HG02798 (cell line): Measurements from ENCODE around the gene TMC4.
"Not testable (repeated sequence)": the region's sequence is repeated elsewhere in the genome, so short reads cannot be mapped to it uniquely, and the experiment has no call there.

Experiments used
- ATAC-seq: cut with Tn5 transposase; IDR thresholded peaks from one replicate; pipeline ENCODE4 v1.9.1; 2021; ENCODE audit warnings: mild to moderate bottlenecking; ENCODE audit not compliant: unreplicated experiment, poor library complexity

Gene TMC4

DNA sequence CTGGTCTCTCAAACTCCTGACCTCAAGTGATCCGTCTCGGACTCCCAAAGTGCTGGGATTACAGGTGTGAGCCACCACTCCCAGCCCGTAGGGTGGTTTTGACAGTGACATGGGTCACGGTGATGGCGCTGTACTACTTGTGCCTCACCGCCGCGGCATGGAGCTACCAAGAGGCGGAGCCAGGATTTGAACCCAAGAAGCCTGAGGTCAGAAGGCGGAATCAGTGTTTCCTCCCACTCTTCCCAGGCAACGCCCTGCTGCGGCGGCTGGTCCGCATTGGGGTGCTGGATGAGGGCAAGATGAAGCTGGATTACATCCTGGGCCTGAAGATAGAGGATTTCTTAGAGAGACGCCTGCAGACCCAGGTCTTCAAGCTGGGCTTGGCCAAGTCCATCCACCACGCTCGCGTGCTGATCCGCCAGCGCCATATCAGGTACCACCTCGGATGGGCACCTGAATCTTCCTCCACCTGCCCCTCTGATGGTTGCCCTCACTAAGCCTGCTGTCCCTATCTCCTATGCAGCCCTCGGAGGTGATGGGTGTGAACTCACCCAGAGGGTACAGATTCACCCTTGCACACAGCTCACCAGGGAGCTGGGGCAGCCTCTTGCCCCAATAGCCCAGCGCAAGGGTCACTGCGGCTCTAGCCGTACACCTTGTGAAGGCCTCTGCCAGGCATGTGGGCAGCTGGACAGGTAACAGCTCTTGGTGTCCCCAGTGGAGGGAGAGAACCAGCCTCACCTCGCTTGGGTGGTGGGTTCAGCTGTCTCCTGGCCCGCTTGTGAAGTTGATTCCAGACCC, 33.3 kb upstream of the TMC4 start:
- no peak for ATAC-seq

DNA sequence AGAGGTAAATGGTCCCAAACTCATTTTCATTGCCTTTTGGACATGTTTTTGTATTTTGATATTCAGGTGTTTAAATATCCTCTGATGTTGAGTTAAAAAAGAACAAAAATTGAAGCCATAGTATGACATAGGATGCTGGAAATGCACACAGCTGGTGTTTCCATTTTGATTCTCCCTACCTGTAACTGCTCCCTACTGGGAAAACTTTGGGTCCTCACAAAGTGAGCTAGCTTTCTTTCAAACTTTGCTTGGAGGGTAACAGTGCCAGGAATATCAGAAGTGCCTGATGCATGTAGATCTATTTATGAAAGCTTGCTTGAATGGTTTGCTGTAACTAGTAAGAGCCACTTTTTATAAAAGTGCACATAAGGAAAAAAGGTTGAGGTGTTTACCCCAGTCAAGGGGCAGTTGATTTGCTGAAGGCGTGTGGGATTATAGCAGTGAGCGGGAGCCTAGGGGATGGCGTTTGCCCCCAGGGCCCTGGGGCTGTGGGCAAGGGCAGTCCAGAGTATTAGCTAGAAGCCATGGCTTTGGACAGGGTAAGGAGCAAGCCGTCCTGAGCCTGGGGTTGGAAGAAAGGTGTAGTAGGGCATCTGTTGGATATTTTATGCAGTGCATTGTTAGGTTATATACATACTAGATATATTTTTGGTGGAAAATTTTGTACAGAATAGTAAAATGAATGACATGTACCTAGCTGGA, 32.0 kb upstream of the TMC4 start:
- no peak for ATAC-seq

DNA sequence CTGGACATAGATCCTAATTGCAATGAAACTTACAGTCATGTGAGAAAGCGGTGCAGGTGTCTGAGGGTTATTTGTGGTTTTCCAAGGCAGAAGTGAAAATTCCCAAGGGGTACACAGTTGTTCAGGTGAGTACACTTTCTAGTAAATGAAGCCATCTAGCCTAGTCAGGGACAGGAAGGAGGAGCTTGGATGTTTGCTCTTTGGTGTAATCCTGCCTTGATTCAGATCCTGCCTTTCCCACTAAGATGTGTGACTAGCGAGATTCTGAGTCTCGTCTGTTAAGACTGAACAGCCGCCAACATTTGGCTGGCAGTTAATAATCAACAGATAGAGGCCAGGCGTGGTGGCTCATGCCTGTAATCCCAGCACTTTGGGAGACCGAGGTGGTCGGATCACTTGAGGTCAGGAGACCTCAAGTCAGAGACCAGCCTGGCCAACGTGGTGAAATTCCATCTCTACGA, 30.2 kb upstream of the TMC4 start:
- no peak for ATAC-seq

DNA sequence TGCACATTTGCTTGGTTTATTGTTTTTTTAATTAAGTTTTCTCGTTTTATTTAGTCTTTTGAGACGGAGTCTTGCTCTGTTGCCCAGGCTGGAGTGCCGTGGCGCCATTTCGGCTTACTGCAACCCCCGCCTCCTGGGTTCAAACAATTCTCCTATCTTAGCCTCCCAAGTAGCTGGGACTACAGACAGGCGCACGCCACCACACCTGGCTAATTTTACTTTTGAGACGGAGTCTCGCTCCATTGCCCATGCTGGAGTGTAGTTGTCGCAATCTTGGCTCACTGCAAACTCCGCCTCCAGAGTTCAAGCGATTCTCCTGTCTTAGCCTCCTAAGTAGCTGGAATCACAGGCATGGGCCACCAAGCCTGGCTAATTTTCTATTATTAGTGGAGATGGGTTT, 29.0 kb upstream of the TMC4 start:
- no peak for ATAC-seq

DNA sequence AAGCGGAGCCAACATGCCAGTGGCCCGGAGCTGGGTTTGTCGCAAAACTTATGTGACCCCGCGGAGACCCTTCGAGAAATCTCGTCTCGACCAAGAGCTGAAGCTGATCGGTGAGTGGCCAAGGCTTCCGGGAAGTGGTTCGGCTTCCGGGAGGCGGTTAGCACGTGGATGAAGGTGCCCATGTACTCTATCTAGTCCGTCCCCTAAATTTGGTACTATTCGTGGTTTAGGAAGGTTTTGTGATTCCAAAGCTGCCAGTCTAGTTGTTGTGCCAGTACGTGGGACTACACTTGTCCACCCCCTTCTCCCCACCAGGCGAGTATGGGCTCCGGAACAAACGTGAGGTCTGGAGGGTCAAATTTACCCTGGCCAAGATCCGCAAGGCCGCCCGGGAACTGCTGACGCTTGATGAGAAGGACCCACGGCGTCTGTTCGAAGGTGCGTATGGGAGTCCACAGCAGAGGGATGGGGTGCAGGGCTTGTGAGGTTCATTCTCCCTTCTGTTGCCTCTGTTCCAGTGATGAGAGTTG, 28.3 kb upstream of the TMC4 start:
- ATAC-seq, result no peak

DNA sequence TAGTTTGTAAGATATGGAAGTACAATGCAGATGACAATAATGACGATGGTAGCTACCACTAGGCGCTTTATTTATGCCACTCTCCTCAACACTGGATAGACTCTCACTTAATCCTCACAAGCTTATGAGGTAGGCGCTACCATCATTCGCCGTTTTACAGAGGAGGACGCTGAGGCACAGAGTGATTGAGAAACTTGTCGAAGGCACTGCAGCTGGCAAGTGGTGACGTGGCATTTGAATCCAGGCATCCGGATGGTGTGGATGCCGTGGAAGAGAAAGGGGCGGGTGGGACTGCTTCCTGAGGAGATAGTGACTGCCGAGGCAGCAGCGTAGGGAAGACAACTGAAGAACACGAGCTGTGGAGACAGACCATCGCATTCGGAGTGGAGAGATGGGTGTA, 26.4 kb upstream of the TMC4 start:
- ATAC-seq, result no peak

DNA sequence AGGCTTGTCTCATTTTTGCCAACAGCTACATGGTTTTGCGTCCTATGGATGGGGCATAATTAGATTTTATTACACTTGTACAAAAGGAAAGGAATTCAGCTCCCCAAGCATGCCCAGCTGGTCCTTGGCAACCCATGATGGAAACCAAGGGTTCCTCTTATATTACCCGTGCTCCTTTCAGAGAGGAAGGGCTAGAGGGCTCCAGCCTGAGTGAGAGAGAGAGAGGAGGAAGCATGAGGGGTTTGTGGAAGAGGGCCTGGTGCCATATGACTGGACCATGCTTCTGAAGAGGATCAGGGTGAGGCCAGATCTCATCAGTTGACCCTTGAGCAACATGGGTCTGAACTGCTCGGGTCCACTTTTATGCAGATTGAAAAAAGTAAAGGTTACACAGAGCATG, 24.2 kb upstream of the TMC4 start:
- no peak for ATAC-seq

DNA sequence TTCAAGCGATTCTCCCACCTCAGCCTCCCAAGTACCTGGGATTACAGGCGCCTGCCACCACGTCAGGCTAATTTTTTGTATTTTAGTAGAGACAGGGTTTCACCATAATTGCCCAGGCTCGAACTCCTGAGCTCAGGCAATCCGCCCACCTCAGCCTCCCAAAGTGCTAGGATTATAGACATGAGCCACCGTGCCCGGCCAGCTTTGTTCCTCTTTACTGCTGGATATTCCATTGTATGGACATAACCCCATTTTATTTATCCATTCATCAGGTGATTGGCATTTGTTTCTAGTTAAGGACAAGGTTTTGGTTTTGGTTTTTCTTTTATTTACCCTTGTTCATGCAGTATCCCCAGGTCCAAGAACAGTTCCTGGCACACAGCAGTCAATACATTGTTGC, 23.6 kb upstream of the TMC4 start:
- ATAC-seq, result no peak

DNA sequence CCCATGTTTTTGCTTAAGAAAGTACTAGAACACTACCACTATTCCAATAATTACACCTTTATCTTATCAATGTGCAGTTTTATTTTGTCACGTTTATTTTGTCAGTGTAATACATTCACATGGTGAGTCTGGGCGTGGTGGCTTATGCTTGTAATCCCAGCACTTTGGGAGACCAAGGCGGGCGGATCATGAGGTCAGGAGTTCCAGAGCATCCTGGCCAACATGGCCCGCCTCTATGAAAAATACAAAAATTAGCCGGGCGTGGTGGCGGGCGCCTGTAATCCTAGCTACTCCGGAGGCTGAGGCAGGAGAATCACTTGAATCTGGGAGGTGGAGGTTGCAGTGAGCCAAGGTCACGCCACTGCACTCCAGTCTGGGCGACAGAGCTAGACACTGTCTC, 21.5 kb upstream of the TMC4 start:
- ATAC-seq, result not testable (repeated sequence)

DNA sequence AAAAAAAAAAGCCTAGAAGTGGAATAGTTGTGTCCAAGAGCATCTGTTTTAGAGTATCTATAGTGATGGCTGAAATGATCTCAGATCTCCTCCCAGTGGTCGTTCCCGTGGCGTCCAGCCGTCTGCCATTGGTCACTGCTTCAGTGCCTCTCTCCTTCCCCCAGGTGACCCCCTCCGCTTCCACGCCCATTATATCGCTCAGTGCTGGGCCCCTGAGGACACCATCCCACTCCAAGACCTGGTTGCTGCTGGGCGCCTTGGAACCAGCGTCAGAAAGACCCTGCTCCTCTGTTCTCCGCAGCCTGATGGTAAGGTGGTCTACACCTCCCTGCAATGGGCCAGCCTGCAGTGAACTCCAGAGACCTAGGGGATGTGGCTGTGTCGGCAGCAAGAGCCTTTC, 20.1 kb upstream of the TMC4 start:
- ATAC-seq, result no peak

DNA sequence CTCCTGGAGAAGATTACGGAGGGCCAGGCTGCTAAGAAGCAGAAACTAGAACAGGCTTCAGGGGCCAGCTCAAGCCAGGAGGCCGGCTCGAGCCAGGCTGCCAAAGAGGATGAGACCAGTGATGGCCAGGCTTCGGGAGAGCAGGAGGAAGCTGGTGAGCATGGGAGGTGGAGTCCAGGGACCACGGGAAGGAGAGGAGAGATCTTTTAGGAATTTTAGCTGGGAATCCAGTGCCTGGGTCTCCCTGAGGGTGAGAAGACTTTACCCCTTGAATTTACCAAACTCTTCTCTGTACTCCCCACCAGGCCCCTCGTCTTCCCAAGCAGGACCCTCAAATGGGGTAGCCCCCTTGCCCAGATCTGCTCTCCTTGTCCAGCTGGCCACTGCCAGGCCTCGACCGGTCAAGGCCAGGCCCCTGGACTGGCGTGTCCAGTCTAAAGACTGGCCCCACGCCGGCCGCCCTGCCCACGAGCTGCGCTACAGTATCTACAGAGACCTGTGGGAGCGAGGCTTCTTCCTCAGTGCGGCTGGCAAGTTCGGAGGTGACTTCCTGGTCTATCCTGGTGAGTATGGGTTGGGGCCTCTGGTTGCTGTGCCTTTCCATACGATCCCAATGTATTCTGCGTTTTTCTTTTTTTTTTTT, 19.0 kb upstream of the TMC4 start:
- no peak for ATAC-seq

DNA sequence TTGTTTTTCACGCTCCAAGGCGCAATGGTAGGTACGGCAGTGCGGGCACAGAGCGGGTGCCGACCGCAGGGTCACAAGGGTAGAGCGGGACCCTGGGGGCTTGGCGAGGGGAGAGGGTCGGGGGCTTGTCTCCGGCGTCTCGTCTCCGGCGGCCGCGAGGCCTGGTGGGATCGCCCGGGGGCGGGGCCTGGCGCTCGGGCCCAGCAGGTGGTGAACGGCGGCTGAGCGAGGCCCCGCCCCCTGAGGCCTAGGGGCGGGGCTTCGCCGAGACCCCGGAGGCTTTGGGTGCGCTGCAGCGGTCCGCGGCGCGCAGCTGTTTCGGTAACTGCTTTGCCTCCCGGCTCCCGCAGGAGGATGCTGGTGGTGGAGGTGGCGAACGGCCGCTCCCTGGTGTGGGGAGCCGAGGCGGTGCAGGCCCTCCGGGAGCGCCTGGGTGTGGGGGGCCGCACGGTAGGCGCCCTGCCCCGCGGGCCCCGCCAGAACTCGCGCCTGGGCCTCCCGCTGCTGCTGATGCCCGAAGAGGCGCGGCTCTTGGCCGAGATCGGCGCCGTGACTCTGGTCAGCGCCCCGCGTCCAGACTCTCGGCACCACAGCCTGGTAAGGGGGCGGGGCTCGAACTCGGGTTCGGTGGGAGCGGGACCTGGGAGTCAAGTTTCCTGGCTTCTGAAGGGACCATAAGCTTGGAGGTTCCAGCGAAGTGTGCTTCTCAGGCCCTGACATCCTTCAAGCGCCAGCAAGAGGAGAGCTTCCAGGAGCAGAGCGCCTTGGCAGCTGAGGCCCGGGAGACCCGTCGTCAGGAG, 18.3 kb upstream of the TMC4 start, which contains the start of gene TSEN34:
TSS of gene TSEN34 (plus strand) at position 298 of the 800 bp plus-strand sequence. CDS start at position 355, 57 bp downstream.
- peak; percentile 28 for ATAC-seq

DNA sequence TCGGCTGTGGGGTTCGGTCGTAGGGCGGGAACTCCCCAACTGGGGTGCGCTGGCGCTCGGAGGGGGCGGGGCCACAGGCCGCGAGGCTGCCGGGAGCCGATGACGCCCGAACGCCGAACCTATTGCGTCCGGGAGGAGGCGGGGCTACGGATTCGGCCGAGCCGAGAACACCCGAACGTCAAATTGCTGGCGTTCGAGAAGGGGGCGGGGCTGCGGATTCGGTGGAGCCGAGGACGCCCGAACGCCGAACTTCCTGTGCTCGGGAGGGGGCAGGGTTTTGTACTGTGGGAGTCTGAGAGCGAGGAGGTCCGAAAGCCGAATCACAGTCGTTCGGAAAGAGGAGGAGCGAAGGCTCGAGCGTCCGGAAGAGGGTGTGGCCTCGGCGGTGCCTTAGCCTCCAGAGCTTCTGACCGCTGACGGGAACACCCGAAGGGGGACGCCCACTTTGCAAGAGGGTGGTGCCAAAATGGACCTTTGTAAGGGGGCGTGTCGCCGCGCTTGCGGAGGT, 17.6 kb upstream of the TMC4 start:
- ATAC-seq, result peak; percentile 54

DNA sequence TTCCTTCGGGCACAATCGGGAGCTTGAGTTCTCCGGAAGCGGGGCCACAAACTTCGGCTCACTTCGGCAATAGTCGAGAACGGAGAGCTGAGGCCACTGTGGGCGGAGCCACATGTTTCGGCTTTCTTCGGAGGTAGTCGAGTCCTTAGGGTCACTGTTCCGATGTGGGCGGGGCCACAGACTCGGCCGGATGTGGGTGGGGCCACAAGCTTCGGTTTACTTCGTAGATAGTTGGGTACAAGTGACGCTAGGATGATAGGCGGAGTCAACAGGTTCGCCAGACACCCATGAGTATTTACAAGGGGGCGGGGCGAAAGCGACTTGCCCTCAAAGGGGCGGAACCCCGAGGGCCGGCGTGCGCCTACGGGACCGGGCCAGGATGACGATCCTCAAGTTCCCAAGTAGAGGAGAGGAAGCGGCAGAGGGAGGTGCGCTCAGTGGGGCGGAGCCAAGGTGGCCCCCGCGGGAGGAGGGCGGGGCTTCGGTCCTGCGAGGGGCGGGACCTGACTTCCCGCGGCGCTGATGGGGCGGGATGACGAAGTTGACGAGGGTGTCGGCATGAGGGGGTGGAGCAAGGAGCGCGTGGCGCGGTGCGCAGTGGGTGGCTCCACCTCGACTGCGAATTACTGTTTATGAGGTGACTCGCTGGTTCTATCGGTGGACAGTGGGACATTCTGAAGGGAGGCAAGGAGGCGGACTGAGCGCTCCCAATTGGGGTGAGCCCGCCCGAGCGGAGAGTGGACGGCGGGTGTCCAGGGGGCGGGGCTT, 17.0 kb upstream of the TMC4 start:
- peak; percentile 54 for ATAC-seq

DNA sequence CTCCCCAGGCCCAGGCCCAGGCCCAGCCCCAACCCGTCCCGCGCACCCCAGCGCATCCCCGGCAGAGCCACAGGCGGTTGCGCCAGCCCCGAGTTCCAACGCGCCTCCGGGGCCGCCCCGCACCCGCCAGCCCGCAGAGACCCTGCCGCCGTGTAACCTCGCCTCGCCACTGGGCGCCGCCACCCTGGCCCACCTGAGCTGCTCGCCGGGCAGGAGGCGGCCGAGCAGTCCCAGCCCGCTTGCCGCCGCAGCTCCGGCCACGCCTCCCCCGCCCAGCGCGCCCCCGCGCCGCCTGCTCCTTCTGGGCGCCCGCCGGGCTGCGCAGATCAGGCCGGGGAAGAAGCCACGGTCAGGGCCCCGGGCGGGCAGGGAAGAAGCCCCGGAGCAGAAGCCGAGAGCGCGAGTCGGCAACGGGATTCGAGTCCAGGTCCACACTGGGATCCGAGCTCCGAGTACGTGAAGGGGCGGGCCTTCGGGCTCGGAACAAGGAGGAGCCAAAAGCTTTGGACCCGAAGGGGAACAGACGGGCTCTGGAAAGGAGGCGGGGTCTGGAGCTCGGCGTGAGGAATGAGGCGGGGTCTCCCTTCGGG, 16.3 kb upstream of the TMC4 start, which contains the start of gene MBOAT7:
TSS of gene MBOAT7 (minus strand) at position 436 of the 590 bp plus-strand sequence. CDS start 1,072 bp downstream, outside the sequence.
- ATAC-seq, result peak; percentile 15

DNA sequence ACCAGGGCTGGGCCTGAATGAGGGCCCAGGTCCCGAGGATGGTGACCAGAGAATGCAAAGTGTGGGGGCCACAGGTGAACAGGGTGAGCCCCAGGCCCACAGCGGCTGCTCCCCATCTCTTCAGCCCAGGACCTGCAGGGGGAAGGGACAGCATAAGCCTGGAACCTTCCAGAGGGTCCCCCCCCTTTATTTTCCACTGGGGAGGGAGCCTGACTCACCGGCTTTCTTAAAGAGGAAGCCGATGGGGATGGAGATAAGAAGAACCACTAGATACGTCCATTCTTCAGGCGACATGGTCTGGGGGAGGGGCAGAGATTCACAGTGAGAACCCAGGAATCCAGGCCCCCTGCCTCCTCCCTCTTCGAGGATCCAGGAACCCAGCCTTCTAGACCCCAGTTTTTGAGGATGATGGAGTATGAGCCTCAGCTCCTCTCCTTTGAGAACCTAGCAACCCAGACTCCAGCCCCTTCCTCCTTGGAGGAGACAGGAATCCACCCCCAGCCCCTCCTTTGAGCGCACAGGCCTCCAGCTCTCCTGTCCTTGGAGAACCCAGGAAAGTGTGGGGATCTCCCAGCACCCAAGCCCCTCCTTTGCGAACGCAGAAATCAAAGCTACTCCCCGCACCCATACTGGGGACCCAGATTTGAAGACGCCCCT, 15.4 kb upstream of the TMC4 start:
- ATAC-seq, result no peak

DNA sequence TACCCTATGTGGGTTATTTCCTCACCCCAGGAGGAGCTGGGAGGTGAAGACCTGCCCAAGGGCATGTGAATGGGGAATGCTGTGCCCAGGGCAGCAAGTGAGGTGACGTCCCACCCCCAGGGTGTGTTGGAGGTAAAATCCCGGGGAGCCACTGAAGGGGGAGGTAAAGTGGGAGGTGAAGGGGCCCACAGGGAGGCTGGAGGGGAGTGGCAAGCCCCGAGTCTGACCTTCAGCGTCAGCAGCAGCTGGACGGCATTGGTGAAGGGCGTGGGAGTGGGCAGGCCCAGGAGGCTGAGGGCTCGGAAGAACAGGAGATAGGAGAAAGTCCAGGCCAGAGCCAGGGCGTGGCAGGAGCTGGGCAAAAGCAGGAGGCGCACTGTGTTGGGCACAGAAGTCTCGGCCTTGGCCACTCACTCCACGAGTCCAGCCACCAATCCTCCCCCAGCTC, 14.0 kb upstream of the TMC4 start:
- no peak for ATAC-seq

DNA sequence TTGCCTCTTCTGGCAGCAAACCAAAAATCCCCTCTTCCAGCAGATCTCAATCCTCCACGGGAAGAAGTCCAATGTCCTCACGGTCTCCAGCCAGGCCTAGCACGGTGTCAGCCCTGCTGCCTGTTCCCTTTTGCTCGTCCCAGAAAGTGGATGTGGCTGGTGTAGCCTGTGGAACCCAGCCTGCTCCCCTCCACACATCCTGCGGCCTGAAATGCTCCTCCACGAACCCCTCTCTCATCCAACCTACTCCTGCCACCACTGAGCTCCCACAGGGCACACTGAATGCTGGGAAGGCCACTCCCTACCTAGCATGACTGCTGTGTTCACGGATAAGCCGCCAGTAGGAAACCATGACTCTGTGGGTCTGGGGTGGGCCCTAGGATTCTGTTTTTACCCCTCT, 13.4 kb upstream of the TMC4 start:
- ATAC-seq, result no peak
